A549 (cell line): ENCODE data around the gene CC2D2A.

Experiments
- CHD2 ChIP-seq: fragments of 150-350 bp; IDR thresholded peaks from 2 replicates; pipeline ENCODE4 v1.6.1; 2014; ENCODE audit warnings: low read length; ENCODE audit not compliant: partially characterized antibody
- EP300 ChIP-seq, 2 experiments: fragments of >200 bp; sonication (Bioruptor Twin); formaldehyde crosslinking; IDR thresholded peaks; 2 replicates in 1 of 2; 3 replicates in 1 of 2; pipeline ENCODE4 v1.6.1; 2016 to 2017
- JUNB ChIP-seq: fragments of >200 bp; sonication (Bioruptor Twin); formaldehyde crosslinking; IDR thresholded peaks from 2 replicates; pipeline ENCODE4 v1.6.1; 2016
- KDM1A ChIP-seq: fragments of 200-600 bp; sonication (generic); IDR thresholded peaks from 2 replicates; pipeline ENCODE4 v1.6.1; 2016; ENCODE audit warnings: low read depth, mild to moderate bottlenecking
- MAFK ChIP-seq: fragments of 450-650 bp; IDR thresholded peaks from 2 replicates; pipeline ENCODE4 v1.6.1; 2014; ENCODE audit not compliant: partially characterized antibody
- MAZ ChIP-seq: fragments of 150-350 bp; IDR thresholded peaks from 2 replicates; pipeline ENCODE4 v1.6.1; 2014; ENCODE audit warnings: antibody characterized with exemption, low read depth, low read length, borderline replicate concordance
- POLR2A ChIP-seq: IDR thresholded peaks from 2 replicates; pipeline ENCODE4 v1.6.1; 2012; ENCODE audit warnings: mild to moderate bottlenecking, low read length
- RFX5 ChIP-seq: fragments of 450-650 bp; IDR thresholded peaks from 2 replicates; pipeline ENCODE4 v1.7.1; 2014; ENCODE audit warnings: antibody characterized with exemption, mild to moderate bottlenecking, moderate library complexity
- TP53 ChIP-seq: fragments of 250-450 bp; sonication (Bioruptor Pico); IDR thresholded peaks from 2 replicates; pipeline ENCODE4 v1.5.0; 2021; ENCODE audit warnings: mild to moderate bottlenecking, moderate library complexity
- ZSCAN20 ChIP-seq: fragments of 250-450 bp; sonication (Bioruptor Pico); IDR thresholded peaks from 2 replicates; pipeline ENCODE4 v1.8.0; 2022; ENCODE audit warnings: mild to moderate bottlenecking, moderate library complexity
- TF ChIP-seq, protein P1 (sequence below): fragments of 200-600 bp; sonication (generic); IDR thresholded peaks from 2 replicates; pipeline ENCODE4 v1.6.1; 2016; ENCODE audit warnings: antibody characterized with exemption, mild to moderate bottlenecking, moderate library complexity
- TF ChIP-seq, protein P2 (sequence below): fragments of 150-350 bp; IDR thresholded peaks from 2 replicates; pipeline ENCODE4 v1.6.1; 2014; ENCODE audit warnings: low read depth, mild to moderate bottlenecking, low read length
- TF ChIP-seq, protein P3 (sequence below): fragments of >200 bp; sonication (Bioruptor Twin); formaldehyde crosslinking; IDR thresholded peaks from 3 replicates; pipeline ENCODE4 v1.5.1; 2016
- TF ChIP-seq, protein P4 (sequence below): fragments of 450-650 bp; IDR thresholded peaks from 2 replicates; pipeline ENCODE4 v1.6.1; 2014; ENCODE audit warnings: antibody characterized with exemption

DNA sequence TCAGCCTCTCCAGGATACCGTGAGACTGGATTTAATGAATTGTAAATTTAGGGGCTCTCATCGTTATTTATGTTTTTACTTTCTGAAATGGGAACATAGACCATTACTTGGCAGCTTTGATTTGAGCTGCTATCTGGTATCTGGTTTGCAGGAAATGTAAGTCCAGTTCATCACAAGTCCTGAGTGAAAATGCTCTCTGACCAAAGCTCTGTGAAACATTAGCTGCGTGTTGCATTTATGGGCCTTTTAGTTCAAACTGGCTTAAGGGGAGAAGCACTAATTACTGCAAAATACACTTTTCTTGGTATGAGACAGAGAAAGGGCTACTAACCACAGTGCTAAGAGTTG, 420 bp downstream of the CC2D2A start:
- no peak for TF ChIP-seq KDM1A
- TF ChIP-seq, protein P1, sequence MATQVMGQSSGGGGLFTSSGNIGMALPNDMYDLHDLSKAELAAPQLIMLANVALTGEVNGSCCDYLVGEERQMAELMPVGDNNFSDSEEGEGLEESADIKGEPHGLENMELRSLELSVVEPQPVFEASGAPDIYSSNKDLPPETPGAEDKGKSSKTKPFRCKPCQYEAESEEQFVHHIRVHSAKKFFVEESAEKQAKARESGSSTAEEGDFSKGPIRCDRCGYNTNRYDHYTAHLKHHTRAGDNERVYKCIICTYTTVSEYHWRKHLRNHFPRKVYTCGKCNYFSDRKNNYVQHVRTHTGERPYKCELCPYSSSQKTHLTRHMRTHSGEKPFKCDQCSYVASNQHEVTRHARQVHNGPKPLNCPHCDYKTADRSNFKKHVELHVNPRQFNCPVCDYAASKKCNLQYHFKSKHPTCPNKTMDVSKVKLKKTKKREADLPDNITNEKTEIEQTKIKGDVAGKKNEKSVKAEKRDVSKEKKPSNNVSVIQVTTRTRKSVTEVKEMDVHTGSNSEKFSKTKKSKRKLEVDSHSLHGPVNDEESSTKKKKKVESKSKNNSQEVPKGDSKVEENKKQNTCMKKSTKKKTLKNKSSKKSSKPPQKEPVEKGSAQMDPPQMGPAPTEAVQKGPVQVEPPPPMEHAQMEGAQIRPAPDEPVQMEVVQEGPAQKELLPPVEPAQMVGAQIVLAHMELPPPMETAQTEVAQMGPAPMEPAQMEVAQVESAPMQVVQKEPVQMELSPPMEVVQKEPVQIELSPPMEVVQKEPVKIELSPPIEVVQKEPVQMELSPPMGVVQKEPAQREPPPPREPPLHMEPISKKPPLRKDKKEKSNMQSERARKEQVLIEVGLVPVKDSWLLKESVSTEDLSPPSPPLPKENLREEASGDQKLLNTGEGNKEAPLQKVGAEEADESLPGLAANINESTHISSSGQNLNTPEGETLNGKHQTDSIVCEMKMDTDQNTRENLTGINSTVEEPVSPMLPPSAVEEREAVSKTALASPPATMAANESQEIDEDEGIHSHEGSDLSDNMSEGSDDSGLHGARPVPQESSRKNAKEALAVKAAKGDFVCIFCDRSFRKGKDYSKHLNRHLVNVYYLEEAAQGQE, result no peak
- no peak for TF ChIP-seq RFX5
- TF ChIP-seq, protein P2, sequence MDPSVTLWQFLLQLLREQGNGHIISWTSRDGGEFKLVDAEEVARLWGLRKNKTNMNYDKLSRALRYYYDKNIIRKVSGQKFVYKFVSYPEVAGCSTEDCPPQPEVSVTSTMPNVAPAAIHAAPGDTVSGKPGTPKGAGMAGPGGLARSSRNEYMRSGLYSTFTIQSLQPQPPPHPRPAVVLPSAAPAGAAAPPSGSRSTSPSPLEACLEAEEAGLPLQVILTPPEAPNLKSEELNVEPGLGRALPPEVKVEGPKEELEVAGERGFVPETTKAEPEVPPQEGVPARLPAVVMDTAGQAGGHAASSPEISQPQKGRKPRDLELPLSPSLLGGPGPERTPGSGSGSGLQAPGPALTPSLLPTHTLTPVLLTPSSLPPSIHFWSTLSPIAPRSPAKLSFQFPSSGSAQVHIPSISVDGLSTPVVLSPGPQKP, result no peak
- no peak for TF ChIP-seq ZSCAN20 (CRISPR knock-in tag)
- no peak for TF ChIP-seq CHD2
- TF ChIP-seq, protein P3, sequence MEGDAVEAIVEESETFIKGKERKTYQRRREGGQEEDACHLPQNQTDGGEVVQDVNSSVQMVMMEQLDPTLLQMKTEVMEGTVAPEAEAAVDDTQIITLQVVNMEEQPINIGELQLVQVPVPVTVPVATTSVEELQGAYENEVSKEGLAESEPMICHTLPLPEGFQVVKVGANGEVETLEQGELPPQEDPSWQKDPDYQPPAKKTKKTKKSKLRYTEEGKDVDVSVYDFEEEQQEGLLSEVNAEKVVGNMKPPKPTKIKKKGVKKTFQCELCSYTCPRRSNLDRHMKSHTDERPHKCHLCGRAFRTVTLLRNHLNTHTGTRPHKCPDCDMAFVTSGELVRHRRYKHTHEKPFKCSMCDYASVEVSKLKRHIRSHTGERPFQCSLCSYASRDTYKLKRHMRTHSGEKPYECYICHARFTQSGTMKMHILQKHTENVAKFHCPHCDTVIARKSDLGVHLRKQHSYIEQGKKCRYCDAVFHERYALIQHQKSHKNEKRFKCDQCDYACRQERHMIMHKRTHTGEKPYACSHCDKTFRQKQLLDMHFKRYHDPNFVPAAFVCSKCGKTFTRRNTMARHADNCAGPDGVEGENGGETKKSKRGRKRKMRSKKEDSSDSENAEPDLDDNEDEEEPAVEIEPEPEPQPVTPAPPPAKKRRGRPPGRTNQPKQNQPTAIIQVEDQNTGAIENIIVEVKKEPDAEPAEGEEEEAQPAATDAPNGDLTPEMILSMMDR, result no peak
- TF ChIP-seq POLR2A, result no peak
- TF ChIP-seq MAZ, result no peak
- TF ChIP-seq TP53 (CRISPR knock-in tag), result no peak
- TF ChIP-seq EP300 (IDR thresholded peaks at IDR 0.05), result no peak
- TF ChIP-seq MAFK, result no peak
- TF ChIP-seq, protein P4, sequence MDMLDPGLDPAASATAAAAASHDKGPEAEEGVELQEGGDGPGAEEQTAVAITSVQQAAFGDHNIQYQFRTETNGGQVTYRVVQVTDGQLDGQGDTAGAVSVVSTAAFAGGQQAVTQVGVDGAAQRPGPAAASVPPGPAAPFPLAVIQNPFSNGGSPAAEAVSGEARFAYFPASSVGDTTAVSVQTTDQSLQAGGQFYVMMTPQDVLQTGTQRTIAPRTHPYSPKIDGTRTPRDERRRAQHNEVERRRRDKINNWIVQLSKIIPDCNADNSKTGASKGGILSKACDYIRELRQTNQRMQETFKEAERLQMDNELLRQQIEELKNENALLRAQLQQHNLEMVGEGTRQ, result no peak
- TF ChIP-seq JUNB, result no peak
